Measurements from ENCODE around the gene TACC2.

GRCh38 chr10:122293961-122294380, 305.0 kb downstream of the TACC2 start:
- no peak for TF ChIP-seq POLR2A (IDR thresholded peaks at IDR 0.05)
- TF ChIP-seq CTCF (IDR thresholded peaks at IDR 0.05), result no peak
- TF ChIP-seq POLR2AphosphoS5 (IDR thresholded peaks at IDR 0.05), result no peak
